Measurements from ENCODE around the gene PRKACB.
A peak's percentile ranks its signal among the peaks of the same experiment; 100 is the strongest.

The PRKACB gene

DNA sequence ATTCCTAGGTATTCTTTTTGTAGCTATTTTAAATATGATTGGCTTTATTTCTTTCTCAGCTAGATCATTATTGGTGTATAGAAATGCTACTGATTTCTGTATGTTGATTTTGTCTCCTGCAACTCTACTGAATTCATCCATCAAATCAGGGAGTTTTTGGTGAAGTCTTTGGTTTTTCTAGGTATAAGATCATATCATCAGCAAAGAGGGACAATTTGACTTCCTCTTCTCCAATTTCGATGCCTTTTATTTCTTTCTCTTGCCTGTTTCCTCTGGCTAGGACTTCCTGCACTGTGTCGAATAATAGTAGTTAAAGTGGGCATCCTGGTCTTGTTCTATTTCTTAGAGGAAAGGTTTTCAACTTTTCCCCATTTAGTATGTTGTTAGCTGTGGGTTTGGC lies 27.5 kb upstream of the PRKACB start:
- H3K4me1 ChIP-seq, result no peaks in the 10 kb centered on the region
- TF ChIP-seq, protein P1, sequence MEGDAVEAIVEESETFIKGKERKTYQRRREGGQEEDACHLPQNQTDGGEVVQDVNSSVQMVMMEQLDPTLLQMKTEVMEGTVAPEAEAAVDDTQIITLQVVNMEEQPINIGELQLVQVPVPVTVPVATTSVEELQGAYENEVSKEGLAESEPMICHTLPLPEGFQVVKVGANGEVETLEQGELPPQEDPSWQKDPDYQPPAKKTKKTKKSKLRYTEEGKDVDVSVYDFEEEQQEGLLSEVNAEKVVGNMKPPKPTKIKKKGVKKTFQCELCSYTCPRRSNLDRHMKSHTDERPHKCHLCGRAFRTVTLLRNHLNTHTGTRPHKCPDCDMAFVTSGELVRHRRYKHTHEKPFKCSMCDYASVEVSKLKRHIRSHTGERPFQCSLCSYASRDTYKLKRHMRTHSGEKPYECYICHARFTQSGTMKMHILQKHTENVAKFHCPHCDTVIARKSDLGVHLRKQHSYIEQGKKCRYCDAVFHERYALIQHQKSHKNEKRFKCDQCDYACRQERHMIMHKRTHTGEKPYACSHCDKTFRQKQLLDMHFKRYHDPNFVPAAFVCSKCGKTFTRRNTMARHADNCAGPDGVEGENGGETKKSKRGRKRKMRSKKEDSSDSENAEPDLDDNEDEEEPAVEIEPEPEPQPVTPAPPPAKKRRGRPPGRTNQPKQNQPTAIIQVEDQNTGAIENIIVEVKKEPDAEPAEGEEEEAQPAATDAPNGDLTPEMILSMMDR (IDR thresholded peaks at IDR 0.05), result no peak
- no peaks in the 10 kb centered on the region for H3K27me3 ChIP-seq (ENCODE audit: control insufficient read depth, insufficient read depth, low read length)
- H3K36me3 ChIP-seq (ENCODE audit: control insufficient read depth, insufficient read depth, low read length), result no peaks in the 10 kb centered on the region
- no peak overlapping the region for H3K9ac ChIP-seq
- H2AFZ ChIP-seq, result no peak overlapping the region
- no peak overlapping the region for H3K27ac ChIP-seq
- H3K9me3 ChIP-seq (ENCODE audit: control insufficient read depth, low read length), result no peaks in the 10 kb centered on the region
- H3K4me2 ChIP-seq (ENCODE audit: low read length), result no peak overlapping the region
- no peaks in the 10 kb centered on the region for H3K79me2 ChIP-seq
- H3K4me3 ChIP-seq (ENCODE audit: low read depth, low read length), result no peak overlapping the region

DNA sequence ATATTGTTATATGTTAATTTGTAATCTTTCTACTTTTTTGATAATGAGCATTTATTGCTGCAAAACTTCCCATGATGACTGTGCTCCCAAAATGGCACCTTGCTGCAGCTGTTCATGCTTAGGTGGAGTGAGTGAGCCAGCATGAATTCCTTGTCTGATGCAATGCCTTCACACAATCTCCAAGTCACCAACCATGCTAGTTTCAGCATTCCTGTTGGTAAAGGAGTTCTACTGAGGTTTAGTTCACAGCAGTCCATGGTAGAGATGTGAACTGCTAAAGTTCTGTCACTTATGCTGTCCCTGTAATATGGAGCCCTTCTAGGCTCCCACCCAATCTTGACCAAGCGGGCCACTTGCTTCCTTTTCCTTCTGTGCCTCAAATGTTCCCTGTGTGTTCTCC lies 26.2 kb upstream of the PRKACB start:
- TF ChIP-seq, protein P1 (IDR thresholded peaks at IDR 0.05), result no peak

DNA sequence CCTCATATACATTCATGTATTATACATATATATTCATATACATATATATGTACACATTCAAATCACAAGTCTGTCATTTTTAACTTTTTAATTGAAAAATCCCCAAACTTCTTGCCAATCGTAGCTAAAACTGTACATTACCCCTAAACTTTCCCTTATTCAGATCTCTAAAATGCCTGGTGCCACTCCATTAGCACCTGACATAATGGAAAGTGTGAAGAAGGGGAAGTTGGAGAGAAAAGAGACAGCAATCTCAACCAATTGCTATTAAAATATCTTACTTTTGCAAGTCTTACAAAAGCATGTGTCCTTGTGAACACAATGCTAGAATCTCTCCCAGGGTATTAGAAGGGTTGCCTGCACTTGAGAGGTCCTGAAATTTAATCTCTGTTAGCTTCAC lies 22.7 kb upstream of the PRKACB start:
- H3K4me1 ChIP-seq, result no peaks in the 10 kb centered on the region
- no peaks in the 10 kb centered on the region for H3K27me3 ChIP-seq (ENCODE audit: control insufficient read depth, insufficient read depth, low read length)
- no peaks in the 10 kb centered on the region for H3K79me2 ChIP-seq
- TF ChIP-seq, protein P1 (IDR thresholded peaks at IDR 0.05), result no peak
- no peak overlapping the region for H3K27ac ChIP-seq
- H3K9ac ChIP-seq, result no peak overlapping the region
- H3K36me3 ChIP-seq (ENCODE audit: control insufficient read depth, insufficient read depth, low read length), result no peaks in the 10 kb centered on the region
- no peak overlapping the region for H3K4me3 ChIP-seq (ENCODE audit: low read depth, low read length)
- no peaks in the 10 kb centered on the region for H3K9me3 ChIP-seq (ENCODE audit: control insufficient read depth, low read length)
- no peak overlapping the region for H2AFZ ChIP-seq
- no peak overlapping the region for H3K4me2 ChIP-seq (ENCODE audit: low read length)

More for the DNA sequence above, 26.2 kb upstream of the PRKACB start:
- no peak overlapping the region for H2AFZ ChIP-seq
- H3K4me2 ChIP-seq (ENCODE audit: low read length), result no peak overlapping the region
- H3K4me1 ChIP-seq, result no peaks in the 10 kb centered on the region
- no peak overlapping the region for H3K9ac ChIP-seq
- H3K79me2 ChIP-seq, result no peaks in the 10 kb centered on the region
- no peaks in the 10 kb centered on the region for H3K9me3 ChIP-seq (ENCODE audit: control insufficient read depth, low read length)
- no peak overlapping the region for H3K4me3 ChIP-seq (ENCODE audit: low read depth, low read length)
- no peaks in the 10 kb centered on the region for H3K36me3 ChIP-seq (ENCODE audit: control insufficient read depth, insufficient read depth, low read length)
- H3K27ac ChIP-seq, result no peak overlapping the region
- H3K27me3 ChIP-seq (ENCODE audit: control insufficient read depth, insufficient read depth, low read length), result no peaks in the 10 kb centered on the region

DNA sequence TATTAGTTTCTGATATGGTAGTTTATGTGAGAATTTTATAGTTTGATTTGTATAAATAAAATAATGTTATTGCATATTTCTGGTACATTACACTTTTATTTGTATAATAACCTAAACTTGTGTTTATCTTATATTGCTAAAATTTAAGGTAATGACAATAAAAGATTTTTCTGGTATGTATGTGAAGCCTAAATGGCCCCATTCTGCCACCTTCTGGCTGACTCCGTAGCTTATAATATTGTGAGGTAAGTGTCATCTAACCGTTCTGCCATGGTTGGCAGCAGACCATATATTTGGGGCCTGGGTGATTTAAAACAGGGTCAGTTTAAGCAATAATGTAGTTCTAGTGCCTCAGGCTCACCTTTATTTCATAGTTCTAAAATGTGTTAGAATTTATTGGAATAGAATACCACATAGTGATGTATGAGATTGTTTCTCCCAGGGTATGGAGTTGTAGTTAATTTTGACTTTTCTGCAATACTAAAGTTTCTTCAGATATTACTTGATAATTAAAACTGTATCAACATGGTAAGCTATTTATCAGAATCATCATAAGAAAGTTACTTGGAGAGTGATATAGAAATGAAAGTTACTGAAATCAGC lies 21.2 kb upstream of the PRKACB start:
- H3K27ac ChIP-seq, result no peak overlapping the region
- H3K4me2 ChIP-seq (ENCODE audit: low read length), result no peak overlapping the region
- H3K4me1 ChIP-seq, result no peaks in the 10 kb centered on the region
- TF ChIP-seq, protein P1 (IDR thresholded peaks at IDR 0.05), result peak; percentile 43
- no peaks in the 10 kb centered on the region for H3K9me3 ChIP-seq (ENCODE audit: control insufficient read depth, low read length)
- H2AFZ ChIP-seq, result no peak overlapping the region
- H3K9ac ChIP-seq, result no peak overlapping the region
- H3K27me3 ChIP-seq (ENCODE audit: control insufficient read depth, insufficient read depth, low read length), result no peaks in the 10 kb centered on the region
- H3K36me3 ChIP-seq (ENCODE audit: control insufficient read depth, insufficient read depth, low read length), result no peaks in the 10 kb centered on the region
- no peak overlapping the region for H3K4me3 ChIP-seq (ENCODE audit: low read depth, low read length)
- no peaks in the 10 kb centered on the region for H3K79me2 ChIP-seq

DNA sequence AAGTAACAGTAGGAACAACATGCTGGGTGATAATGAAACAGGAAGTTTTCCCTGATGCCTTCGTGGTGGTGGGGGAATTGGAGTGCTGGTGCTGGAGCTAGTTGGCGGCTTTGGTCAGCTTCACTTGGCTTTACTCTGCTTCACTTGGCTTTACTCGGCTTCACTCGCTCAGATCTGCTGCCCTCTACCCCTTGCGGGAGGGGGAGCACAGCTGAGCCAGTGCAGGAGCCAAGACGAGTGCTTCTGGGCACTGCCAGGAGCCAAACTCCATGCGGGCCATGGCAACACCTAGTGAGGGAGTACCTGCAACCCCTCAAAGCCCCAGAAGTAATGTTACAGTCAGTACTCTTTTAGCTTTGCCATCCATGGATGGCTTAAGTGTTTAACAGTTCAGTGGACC lies 10.6 kb upstream of the PRKACB start:
- Histone ChIP-seq H3K79me2 (no peaks in the 10 kb centered on the region), H3K27me3 (ENCODE audit: control insufficient read depth, insufficient read depth, low read length) (no peaks in the 10 kb centered on the region), H3K36me3 (ENCODE audit: control insufficient read depth, insufficient read depth, low read length) (peaks cover 2% of the 10 kb centered on the region), H3K4me2 (ENCODE audit: low read length) (no peak overlapping the region), H3K27ac (no peak overlapping the region), H3K4me3 (ENCODE audit: low read depth, low read length) (no peak overlapping the region), H3K9ac (no peak overlapping the region), H3K9me3 (ENCODE audit: control insufficient read depth, low read length) (no peaks in the 10 kb centered on the region), H2AFZ (no peak overlapping the region), H3K4me1 (no peaks in the 10 kb centered on the region)
- TF ChIP-seq, protein P1 (IDR thresholded peaks at IDR 0.05), result no peak

All from parathyroid adenoma (tissue), 2 donors.